GM23248 (cell line): ENCODE data around the gene CDKAL1. TPM values are rescaled to one million over a fixed set of nuclear protein-coding genes. Genes with fewer than 3 reads are reported as not detected.
"Not testable (repeated sequence)": the region's sequence is repeated elsewhere in the genome, so short reads cannot be mapped to it uniquely, and the experiment has no call there.

Source experiments
- DNase-seq: peaks from one replicate; pipeline ENCODE4 v3.0.0-alpha.2; 2015
- H2AFZ ChIP-seq: fragments of 200-600 bp; sonication (generic); 2 replicates; pipeline ENCODE4 v1.6.1; 2016; ENCODE audit warnings: antibody characterized with exemption
- H3F3A ChIP-seq: fragments of 200-600 bp; sonication (generic); 2 replicates; pipeline ENCODE4 v1.6.1; 2016; ENCODE audit warnings: mild to moderate bottlenecking, antibody characterized with exemption, mixed run types; ENCODE audit not compliant: insufficient read depth
- H3K27ac ChIP-seq: fragments of 200-600 bp; sonication (generic); 2 replicates; pipeline ENCODE4 v1.5.1; 2016; ENCODE audit warnings: mild to moderate bottlenecking
- H3K27me3 ChIP-seq: fragments of 200-600 bp; sonication (generic); replicated peaks from 2 replicates; pipeline ENCODE4 v1.6.1; 2016; ENCODE audit warnings: mild to moderate bottlenecking; ENCODE audit not compliant: insufficient read depth
- H3K36me3 ChIP-seq: fragments of 200-600 bp; sonication (generic); 2 replicates; pipeline ENCODE4 v1.6.1; 2016; ENCODE audit warnings: low read depth, mild to moderate bottlenecking
- H3K4me1 ChIP-seq: fragments of 200-600 bp; sonication (generic); 2 replicates; pipeline ENCODE4 v1.6.1; 2016; ENCODE audit warnings: mild to moderate bottlenecking; ENCODE audit not compliant: insufficient read depth
- H3K4me2 ChIP-seq: fragments of 200-600 bp; sonication (generic); one replicate; pipeline ENCODE4 v1.6.1; 2016; ENCODE audit warnings: mild to moderate bottlenecking; ENCODE audit not compliant: unreplicated experiment
- H3K4me3 ChIP-seq: fragments of 200-600 bp; sonication (generic); 2 replicates; pipeline ENCODE4 v1.5.1; 2016; ENCODE audit warnings: mild to moderate bottlenecking
- H3K79me2 ChIP-seq: fragments of 200-600 bp; sonication (generic); 2 replicates; pipeline ENCODE4 v1.6.1; 2016; ENCODE audit warnings: mild to moderate bottlenecking; ENCODE audit not compliant: insufficient read depth
- H3K9ac ChIP-seq: fragments of 200-600 bp; sonication (generic); 2 replicates; pipeline ENCODE4 v1.6.1; 2016; ENCODE audit warnings: mild to moderate bottlenecking
- H3K9me2 ChIP-seq: fragments of 200-600 bp; sonication (generic); 2 replicates; pipeline ENCODE4 v1.6.1; 2016; ENCODE audit warnings: mixed run types, mild to moderate bottlenecking, moderate library complexity; ENCODE audit not compliant: insufficient read depth
- H3K9me3 ChIP-seq: fragments of 200-600 bp; sonication (generic); one replicate; pipeline ENCODE4 v1.6.1; 2017; ENCODE audit warnings: low read depth
- H4K20me1 ChIP-seq: fragments of 200-600 bp; sonication (generic); 2 replicates; pipeline ENCODE4 v1.6.0; 2016; ENCODE audit not compliant: insufficient read depth
- EZH2 ChIP-seq: fragments of 200-600 bp; sonication (generic); IDR thresholded peaks from 2 replicates; pipeline ENCODE4 v1.6.1; 2018; ENCODE audit warnings: antibody characterized with exemption, mild to moderate bottlenecking; ENCODE audit not compliant: insufficient read depth, poor library complexity, severe bottlenecking
- EZH2phosphoT487 ChIP-seq: fragments of 200-600 bp; sonication (generic); IDR thresholded peaks from 2 replicates; pipeline ENCODE4 v1.6.1; 2018; ENCODE audit warnings: antibody characterized with exemption, moderate library complexity, mild to moderate bottlenecking, low read depth; ENCODE audit not compliant: insufficient read depth
- WGBS, 2 experiments: methylation state at CpG; one replicate each; pipeline ENCODE4 v1.1.6; 2015 to 2017; ENCODE audit warnings: low lambda C conversion rate in 2 of 2, low coverage in 1 of 2; ENCODE audit errors: missing lambda C conversion rate in 2 of 2; 5-methylcytosine and 5-hydroxymethylcytosine counted together
- in situ Hi-C: fragments of 300-500 bp; cut with MboI; formaldehyde crosslinking; loops from 2 replicates; pipeline ENCODE4 v1.15.0; 2020
- polyA plus RNA-seq: library from polyadenylated mRNA; unstranded; fragments of >200 nt; fragmentation: Nextera tagmentation; extraction: Ambion mirVana; gene quantifications from 2 replicates; pipeline ENCODE4 v1.2.1, GENCODE V29; 2016
- total RNA-seq: library from RNA; depleted of rRNA; stranded (reverse); fragments of >200 nt; shearing (Covaris generic); gene quantifications from 2 replicates; pipeline ENCODE4 v1.2.3, GENCODE V29; 2014

CDKAL1 gene
- total and polyA plus RNA-seq, 2 experiments from 2014 or later, result 7.5 to 10.8 TPM

- no peaks in the 10 kb centered on the region for H3K9me3 ChIP-seq
- no peaks in the 10 kb centered on the region for H3K4me1 ChIP-seq
- H3K36me3 ChIP-seq, result no peaks in the 10 kb centered on the region
- H3K27me3 ChIP-seq, result no peaks in the 10 kb centered on the region
- H3K79me2 ChIP-seq, result no peaks in the 10 kb centered on the region
- in situ Hi-C loops, result no loop called here
- no peaks in the 10 kb centered on the region for H3K9me2 ChIP-seq
- no peak for TF ChIP-seq EZH2
- no peak for DNase-seq
- no peak overlapping the region for H3K27ac ChIP-seq
- H3K9ac ChIP-seq, result no peak overlapping the region
- no peak overlapping the region for H3K4me3 ChIP-seq
- WGBS, 2 experiments, result 92 to 95% methylated on average over 4 of the region's 4 CpGs
- H3K4me2 ChIP-seq, result no peak overlapping the region
- no peak overlapping the region for H2AFZ ChIP-seq
- no peaks in the 10 kb centered on the region for H3F3A ChIP-seq
- H4K20me1 ChIP-seq, result no peaks in the 10 kb centered on the region
Observed at GRCh38 chr6:21245488-21245887, 711.2 kb downstream of the CDKAL1 start.

GRCh38 chr6:21246075-21246474 is 711.8 kb downstream of the CDKAL1 start:
- Histone ChIP-seq H3K4me1 (no peaks in the 10 kb centered on the region), H3K9ac (no peak overlapping the region), H3K9me2 (no peaks in the 10 kb centered on the region), H3F3A (no peaks in the 10 kb centered on the region), H4K20me1 (no peaks in the 10 kb centered on the region), H3K27me3 (no peaks in the 10 kb centered on the region), H3K27ac (no peak overlapping the region), H3K79me2 (no peaks in the 10 kb centered on the region), H3K9me3 (no peaks in the 10 kb centered on the region), H3K36me3 (no peaks in the 10 kb centered on the region), H3K4me2 (no peak overlapping the region), H2AFZ (no peak overlapping the region), H3K4me3 (no peak overlapping the region)
- TF ChIP-seq EZH2phosphoT487, result no peak
- TF ChIP-seq EZH2, result no peak
- DNase-seq, result no peak
- WGBS, 2 experiments, result 85 to 92% methylated on average over 6 of the region's 6 CpGs
- in situ Hi-C loops, result no loop called here

- in situ Hi-C loops, H3K9me3 ChIP-seq, H3F3A ChIP-seq, H3K4me2 ChIP-seq, H3K79me2 ChIP-seq, H3K36me3 ChIP-seq, H3K27me3 ChIP-seq, H3K4me1 ChIP-seq, H4K20me1 ChIP-seq, H3K4me3 ChIP-seq, DNase-seq, H3K27ac ChIP-seq, H2AFZ ChIP-seq, H3K9me2 ChIP-seq, H3K9ac ChIP-seq: not testable (repeated sequence)
Observed at GRCh38 chr6:21254460-21254859, 720.2 kb downstream of the CDKAL1 start.

GRCh38 chr6:21256197-21256596 is 721.9 kb downstream of the CDKAL1 start:
- Histone ChIP-seq H3K4me3 (no peak overlapping the region), H3K9ac (no peak overlapping the region), H3K4me1 (no peaks in the 10 kb centered on the region), H3K9me2 (no peaks in the 10 kb centered on the region), H2AFZ (no peak overlapping the region), H3K9me3 (no peaks in the 10 kb centered on the region), H3F3A (no peaks in the 10 kb centered on the region), H4K20me1 (no peaks in the 10 kb centered on the region), H3K79me2 (no peaks in the 10 kb centered on the region), H3K4me2 (no peak overlapping the region), H3K27ac (no peak overlapping the region), H3K27me3 (no peaks in the 10 kb centered on the region), H3K36me3 (no peaks in the 10 kb centered on the region)
- no peak for TF ChIP-seq EZH2
- TF ChIP-seq EZH2phosphoT487, result no peak
- 63 to 71% methylated on average over 3 of the region's 3 CpGs for WGBS, 2 experiments
- DNase-seq, result no peak
- in situ Hi-C loops, result no loop called here

GRCh38 chr6:21257125-21257524 is 722.9 kb downstream of the CDKAL1 start:
- H3K9me3 ChIP-seq, result no peaks in the 10 kb centered on the region
- H3K79me2 ChIP-seq, result no peaks in the 10 kb centered on the region
- H3F3A ChIP-seq, result no peaks in the 10 kb centered on the region
- no peak overlapping the region for H3K27ac ChIP-seq
- no peaks in the 10 kb centered on the region for H3K27me3 ChIP-seq
- no peaks in the 10 kb centered on the region for H3K9me2 ChIP-seq
- no peak overlapping the region for H2AFZ ChIP-seq
- TF ChIP-seq EZH2, result no peak
- TF ChIP-seq EZH2phosphoT487, result no peak
- DNase-seq, result no peak
- no peaks in the 10 kb centered on the region for H3K36me3 ChIP-seq
- H4K20me1 ChIP-seq, result no peaks in the 10 kb centered on the region
- WGBS, 2 experiments, result 24 to 31% methylated on average over 2 of the region's 2 CpGs
- in situ Hi-C loops, result no loop called here
- H3K4me1 ChIP-seq, result no peaks in the 10 kb centered on the region
- H3K9ac ChIP-seq, result no peak overlapping the region
- no peak overlapping the region for H3K4me2 ChIP-seq
- H3K4me3 ChIP-seq, result no peak overlapping the region
